D721Med (cell line): ENCODE measurements around the gene PLCH2.

Source experiments
- DNase-seq: peaks from one replicate; pipeline ENCODE4 v3.0.0; 2011; ENCODE audit warnings: low spot score; ENCODE audit not compliant: insufficient read length
- FAIRE-seq: peaks from 2 replicates; lab custom pipeline; 2011; peaks lifted over from hg19 to GRCh38; lab: Jason Lieb, UNC
- TF ChIP-seq, protein P1 (sequence below): IDR thresholded peaks from 2 replicates; pipeline ENCODE4 v1.5.1; 2012; ENCODE audit warnings: mild to moderate bottlenecking, control low read depth; ENCODE audit not compliant: insufficient read depth; ENCODE audit errors: missing control alignments

Gene PLCH2

GRCh38 chr1:2527556-2527860 lies 51.4 kb downstream of the PLCH2 start:
- TF ChIP-seq, protein P1, sequence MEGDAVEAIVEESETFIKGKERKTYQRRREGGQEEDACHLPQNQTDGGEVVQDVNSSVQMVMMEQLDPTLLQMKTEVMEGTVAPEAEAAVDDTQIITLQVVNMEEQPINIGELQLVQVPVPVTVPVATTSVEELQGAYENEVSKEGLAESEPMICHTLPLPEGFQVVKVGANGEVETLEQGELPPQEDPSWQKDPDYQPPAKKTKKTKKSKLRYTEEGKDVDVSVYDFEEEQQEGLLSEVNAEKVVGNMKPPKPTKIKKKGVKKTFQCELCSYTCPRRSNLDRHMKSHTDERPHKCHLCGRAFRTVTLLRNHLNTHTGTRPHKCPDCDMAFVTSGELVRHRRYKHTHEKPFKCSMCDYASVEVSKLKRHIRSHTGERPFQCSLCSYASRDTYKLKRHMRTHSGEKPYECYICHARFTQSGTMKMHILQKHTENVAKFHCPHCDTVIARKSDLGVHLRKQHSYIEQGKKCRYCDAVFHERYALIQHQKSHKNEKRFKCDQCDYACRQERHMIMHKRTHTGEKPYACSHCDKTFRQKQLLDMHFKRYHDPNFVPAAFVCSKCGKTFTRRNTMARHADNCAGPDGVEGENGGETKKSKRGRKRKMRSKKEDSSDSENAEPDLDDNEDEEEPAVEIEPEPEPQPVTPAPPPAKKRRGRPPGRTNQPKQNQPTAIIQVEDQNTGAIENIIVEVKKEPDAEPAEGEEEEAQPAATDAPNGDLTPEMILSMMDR: no peak
- DNase-seq (no peak), FAIRE-seq (no peak)

- TF ChIP-seq, protein P1: no peak
- no peak for FAIRE-seq
- no peak for DNase-seq
Observed at GRCh38 chr1:2528016-2528415, 51.9 kb downstream of the PLCH2 start.

- DNase-seq: no peak
- no peak for FAIRE-seq
- TF ChIP-seq, protein P1: no peak
Observed at GRCh38 chr1:2528611-2528965, 52.5 kb downstream of the PLCH2 start.

- FAIRE-seq (no peak), DNase-seq (no peak)
- TF ChIP-seq, protein P1: no peak
Observed at GRCh38 chr1:2528966-2529783, 53.1 kb downstream of the PLCH2 start.

- DNase-seq: no peak
- FAIRE-seq: no peak
- TF ChIP-seq, protein P1: no peak
Observed at GRCh38 chr1:2529784-2530512, 53.9 kb downstream of the PLCH2 start, which contains the start of gene HES5. HES5 (minus strand) TSS chr1:2530263; CDS start chr1:2530164, 99 bp downstream.

GRCh38 chr1:2530513-2531361 lies 54.6 kb downstream of the PLCH2 start:
- TF ChIP-seq, protein P1: no peak
- no peak for FAIRE-seq

More at GRCh38 chr1:2530513-2531361, 54.6 kb downstream of the PLCH2 start:
- DNase-seq: no peak
